ENCODE results near the gene CRIP2. TPM values are rescaled to one million over a fixed set of nuclear protein-coding genes. Genes with fewer than 3 reads are reported as not detected.

The CRIP2 gene
- total and polyA plus RNA-seq, 2 of the 13 experiments (the other 11 are each of a cell fraction or from before 2014, with no cell fraction given): 31.6 to 37.9 TPM

- TF ChIP-seq RARG (CRISPR knock-in tag; IDR thresholded peaks at IDR 0.05; ENCODE audit: low read depth): no peak
- TF ChIP-seq MLXIP (CRISPR knock-in tag; IDR thresholded peaks at IDR 0.05; ENCODE audit: borderline replicate concordance): no peak
- no peak for TF ChIP-seq CENPBD1 (CRISPR knock-in tag; IDR thresholded peaks at IDR 0.05; ENCODE audit: borderline replicate concordance, low read depth)
- TF ChIP-seq PBX3 (CRISPR knock-in tag; IDR thresholded peaks at IDR 0.05; ENCODE audit: borderline replicate concordance): no peak
- no peak for TF ChIP-seq ZFP1 (CRISPR knock-in tag; IDR thresholded peaks at IDR 0.05)
- no peak for TF ChIP-seq ZBED4 (CRISPR knock-in tag; IDR thresholded peaks at IDR 0.05; ENCODE audit: borderline replicate concordance)
- peak; percentile 64 for TF ChIP-seq PHF8 (CRISPR knock-in tag; IDR thresholded peaks at IDR 0.05)
- TF ChIP-seq ZNF18 (CRISPR knock-in tag; IDR thresholded peaks at IDR 0.05; ENCODE audit: insufficient replicate concordance): no peak
- no peak for TF ChIP-seq ZNF550 (CRISPR knock-in tag; IDR thresholded peaks at IDR 0.05; ENCODE audit: borderline replicate concordance)
- no peak; the same call in 1 of the 2 replicates for TF ChIP-seq ZNF12 (CRISPR knock-in tag; IDR thresholded peaks at IDR 0.05)
- no peak for TF ChIP-seq ZNF530 (CRISPR knock-in tag; IDR thresholded peaks at IDR 0.05; ENCODE audit: low read depth)
- TF ChIP-seq ZBTB1 (CRISPR knock-in tag; IDR thresholded peaks at IDR 0.05; ENCODE audit: borderline replicate concordance): no peak
- TF ChIP-seq ZNF549 (CRISPR knock-in tag; IDR thresholded peaks at IDR 0.05): no peak
- TF ChIP-seq HHEX (CRISPR knock-in tag; IDR thresholded peaks at IDR 0.05): no peak
- no peak for TF ChIP-seq IRX3 (CRISPR knock-in tag; IDR thresholded peaks at IDR 0.05; ENCODE audit: borderline replicate concordance, low read depth)
- no peak for TF ChIP-seq ZFP36 (IDR thresholded peaks at IDR 0.05; ENCODE audit: borderline replicate concordance, low read depth, low read length, partially characterized antibody)
- no peak for TF ChIP-seq ZNF792 (CRISPR knock-in tag; IDR thresholded peaks at IDR 0.05)
Observed at GRCh38 chr14:105527826-105528585, 53.4 kb downstream of the CRIP2 start (continued).

Measured in HepG2 (cell line).